ENCODE results near the gene RNASE8. TPM values are rescaled to one million over a fixed set of nuclear protein-coding genes. Genes with fewer than 3 reads are reported as not detected.
A peak's percentile ranks its signal among the peaks of the same experiment; 100 is the strongest.

RNASE8 gene
- total RNA-seq, 1 donor from 2014 or later: not detected

- no peaks in the 10 kb centered on the region for H3K9me3 Mint-ChIP-seq
- no peak for TF ChIP-seq CTCF (IDR thresholded peaks at IDR 0.05; ENCODE audit: unreplicated experiment)
These were observed 33.5 kb downstream of the RNASE8 start for GRCh38 chr14:21090940-21091663.

GRCh38 chr14:21091821-21092272 lies 34.2 kb downstream of the RNASE8 start:
- H3K27ac Mint-ChIP-seq: no peak overlapping the region
- H3K27me3 Mint-ChIP-seq (ENCODE audit: low read depth): no peaks in the 10 kb centered on the region

More at GRCh38 chr14:21090940-21091663, 33.5 kb downstream of the RNASE8 start:
- DNase-seq (ENCODE audit: low spot score in 2 of 2, unreplicated experiment in 2 of 2): no peak
- Mint-ChIP-seq H3K4me3 (no peak overlapping the region), H3K27ac (no peak overlapping the region), H3K36me3 (peaks cover 30% of the 10 kb centered on the region), H3K4me1 (peaks cover 34% of the 10 kb centered on the region), H3K27me3 (ENCODE audit: low read depth) (no peaks in the 10 kb centered on the region)

GRCh38 chr14:21092273-21093011 lies 34.8 kb downstream of the RNASE8 start:
- H3K27ac Mint-ChIP-seq: peak overlapping the region; percentile 81

More at GRCh38 chr14:21091821-21092272, 34.2 kb downstream of the RNASE8 start:
- no peak for DNase-seq (ENCODE audit: low spot score in 2 of 2, unreplicated experiment in 2 of 2)
- no peak for TF ChIP-seq CTCF (IDR thresholded peaks at IDR 0.05; ENCODE audit: unreplicated experiment)
- Mint-ChIP-seq H3K4me3 (no peak overlapping the region), H3K36me3 (peaks cover 25% of the 10 kb centered on the region), H3K9me3 (no peaks in the 10 kb centered on the region), H3K4me1 (peaks cover 37% of the 10 kb centered on the region)

GRCh38 chr14:21093018-21093417 lies 35.4 kb downstream of the RNASE8 start:
- no peak for TF ChIP-seq CTCF (IDR thresholded peaks at IDR 0.05; ENCODE audit: unreplicated experiment)
- Mint-ChIP-seq H3K4me3 (no peak overlapping the region), H3K36me3 (peaks cover 20% of the 10 kb centered on the region), H3K27ac (peak overlapping the region; percentile 50), H3K4me1 (peaks cover 44% of the 10 kb centered on the region), H3K27me3 (ENCODE audit: low read depth) (no peaks in the 10 kb centered on the region), H3K9me3 (no peaks in the 10 kb centered on the region)
- DNase-seq (ENCODE audit: low spot score in 2 of 2, unreplicated experiment in 2 of 2): no peak

More at GRCh38 chr14:21092273-21093011, 34.8 kb downstream of the RNASE8 start:
- Mint-ChIP-seq H3K4me3 (no peak overlapping the region), H3K4me1 (peaks cover 43% of the 10 kb centered on the region), H3K9me3 (no peaks in the 10 kb centered on the region), H3K36me3 (peaks cover 23% of the 10 kb centered on the region), H3K27me3 (ENCODE audit: low read depth) (no peaks in the 10 kb centered on the region)
- DNase-seq (ENCODE audit: low spot score in 2 of 2, unreplicated experiment in 2 of 2): peak; percentile 81 to 95
- TF ChIP-seq CTCF (IDR thresholded peaks at IDR 0.05; ENCODE audit: unreplicated experiment): peak; percentile 96

- peak overlapping the region; percentile 64 for H3K27ac Mint-ChIP-seq
- H3K4me3 Mint-ChIP-seq: peak overlapping the region; percentile 28
- DNase-seq (ENCODE audit: low spot score in 2 of 2, unreplicated experiment in 2 of 2): no peak
- peaks cover 17% of the 10 kb centered on the region for H3K36me3 Mint-ChIP-seq
- H3K4me1 Mint-ChIP-seq: peaks cover 48% of the 10 kb centered on the region
- TF ChIP-seq CTCF (IDR thresholded peaks at IDR 0.05; ENCODE audit: unreplicated experiment): peak; percentile 17
- H3K27me3 Mint-ChIP-seq (ENCODE audit: low read depth): no peaks in the 10 kb centered on the region
- no peaks in the 10 kb centered on the region for H3K9me3 Mint-ChIP-seq
These were observed 36.4 kb downstream of the RNASE8 start for GRCh38 chr14:21093769-21094681.

All from mesothelial cell of epicardium (in vitro differentiated cells).